ENCODE results near the gene TSSK2. TPM values are rescaled to one million over a fixed set of nuclear protein-coding genes. Genes with fewer than 3 reads are reported as not detected.
A peak's percentile ranks its signal among the peaks of the same experiment; 100 is the strongest.

Gene TSSK2
- total and polyA plus RNA-seq, 8 donors, result 0.67 TPM; not detected in 7

DNA sequence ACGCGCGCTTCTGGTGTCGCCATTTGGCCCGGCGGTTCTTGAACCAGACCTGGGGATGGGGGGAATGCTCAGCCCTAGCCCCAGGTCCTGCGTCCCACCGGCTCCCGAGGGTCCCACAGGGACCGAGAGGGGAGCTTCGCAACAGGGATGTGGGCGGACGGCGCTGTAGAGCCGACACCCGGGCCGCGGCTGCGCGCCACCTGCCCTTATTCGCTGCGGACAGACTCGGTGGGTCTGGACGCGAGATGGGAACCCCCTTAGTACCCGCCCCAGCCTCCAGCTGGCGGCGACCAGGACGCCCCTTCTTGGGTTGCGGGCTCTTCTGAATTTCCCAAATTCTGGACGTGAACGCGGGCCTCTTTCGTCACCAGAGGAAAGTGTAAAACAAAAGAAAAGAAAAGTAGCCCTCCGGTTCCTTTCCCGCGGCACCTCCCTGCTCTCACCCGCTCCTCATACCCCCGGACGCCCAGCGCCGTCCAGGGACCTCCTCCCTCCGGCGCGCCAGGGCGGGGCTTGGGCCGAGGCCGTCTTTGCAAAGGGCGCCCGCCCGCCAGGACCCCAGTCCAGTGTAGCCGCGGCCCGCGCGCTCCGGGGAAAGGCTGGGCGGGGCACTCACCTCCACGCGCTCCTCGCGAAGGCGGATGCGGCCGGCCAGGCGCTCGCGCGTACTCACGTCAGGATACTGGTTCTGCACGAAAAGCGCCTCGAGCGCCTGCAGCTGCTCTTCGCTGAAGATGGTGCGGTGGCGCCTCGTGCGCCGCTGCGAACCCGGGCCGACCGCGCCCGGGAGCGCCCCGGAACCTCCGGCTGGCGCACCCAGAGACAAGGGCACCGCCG lies 18.2 kb downstream of the TSSK2 start:
- intact Hi-C loops (cut with DNase I), result no loop called here
- Histone ChIP-seq H3K4me3 (peak overlapping the region in 1 of 2 donors; percentile 29), H3K27me3 (peaks cover 43 to 74% of the 10 kb centered on the region in 2 donors), H3K9me3 (no peaks in the 10 kb centered on the region), H3K27ac (no peak overlapping the region), H3K4me1 (peaks cover 3 to 16% of the 10 kb centered on the region in 2 donors), H3K36me3 (no peaks in the 10 kb centered on the region)
- no peak for TF ChIP-seq CTCF (IDR thresholded peaks at IDR 0.05)
- DNase-seq (peak in 2 of 4 donors; percentile 16 to 80), ATAC-seq (no peak)

DNA sequence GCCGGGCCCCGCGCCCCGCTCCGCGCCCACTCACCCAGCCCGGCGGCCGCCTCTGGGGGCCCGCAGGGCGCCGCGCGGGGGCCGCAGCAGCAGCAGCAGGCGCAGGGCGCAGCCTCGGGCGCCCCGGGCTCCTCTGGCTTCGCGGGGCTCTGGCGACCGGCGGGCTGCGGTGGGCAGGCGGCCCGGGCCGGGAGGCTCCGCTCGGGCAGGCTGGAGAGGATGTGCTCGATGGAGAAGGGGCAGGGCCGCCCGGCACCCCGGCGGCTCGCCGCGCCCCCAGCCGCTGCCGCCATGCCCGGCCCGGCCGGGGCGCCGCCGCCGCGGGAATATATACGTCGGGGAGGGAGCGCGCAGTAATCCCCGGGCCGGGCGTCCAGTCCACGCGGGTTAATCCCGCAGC lies 18.9 kb downstream of the TSSK2 start, which contains the start of gene GSC2:
Gene GSC2 (minus strand): TSS at position 302 of the 400 bp plus-strand sequence. CDS start 9 bp downstream, at position 293.
- ATAC-seq (no peak), DNase-seq (peak in 1 of 4 donors; percentile 50)
- Histone ChIP-seq H3K9me3 (no peaks in the 10 kb centered on the region), H3K27me3 (peaks cover 43 to 79% of the 10 kb centered on the region in 2 donors), H3K27ac (no peak within 1 kb of the TSS), H3K4me1 (peaks cover 3 to 13% of the 10 kb centered on the region in 2 donors), H3K4me3 (peak within 1 kb of the TSS in 1 of 2 donors; percentile 29), H3K36me3 (no peaks in the 10 kb centered on the region)
- no peak for TF ChIP-seq CTCF (IDR thresholded peaks at IDR 0.05)
- intact Hi-C loops (cut with DNase I), result no loop called here

GRCh38 chr22:19150482-19151328 lies 19.6 kb downstream of the TSSK2 start:
- ATAC-seq, result no peak
- TF ChIP-seq CTCF (IDR thresholded peaks at IDR 0.05), result no peak
- Histone ChIP-seq H3K27me3 (peaks cover 43 to 86% of the 10 kb centered on the region in 2 donors), H3K9me3 (no peaks in the 10 kb centered on the region), H3K36me3 (no peaks in the 10 kb centered on the region), H3K27ac (no peak overlapping the region), H3K4me1 (peaks cover 3 to 12% of the 10 kb centered on the region in 2 donors), H3K4me3 (no peak overlapping the region)
- intact Hi-C loops (cut with DNase I), result no loop called here
- peak in 1 of 4 donors; percentile 60 for DNase-seq

DNA sequence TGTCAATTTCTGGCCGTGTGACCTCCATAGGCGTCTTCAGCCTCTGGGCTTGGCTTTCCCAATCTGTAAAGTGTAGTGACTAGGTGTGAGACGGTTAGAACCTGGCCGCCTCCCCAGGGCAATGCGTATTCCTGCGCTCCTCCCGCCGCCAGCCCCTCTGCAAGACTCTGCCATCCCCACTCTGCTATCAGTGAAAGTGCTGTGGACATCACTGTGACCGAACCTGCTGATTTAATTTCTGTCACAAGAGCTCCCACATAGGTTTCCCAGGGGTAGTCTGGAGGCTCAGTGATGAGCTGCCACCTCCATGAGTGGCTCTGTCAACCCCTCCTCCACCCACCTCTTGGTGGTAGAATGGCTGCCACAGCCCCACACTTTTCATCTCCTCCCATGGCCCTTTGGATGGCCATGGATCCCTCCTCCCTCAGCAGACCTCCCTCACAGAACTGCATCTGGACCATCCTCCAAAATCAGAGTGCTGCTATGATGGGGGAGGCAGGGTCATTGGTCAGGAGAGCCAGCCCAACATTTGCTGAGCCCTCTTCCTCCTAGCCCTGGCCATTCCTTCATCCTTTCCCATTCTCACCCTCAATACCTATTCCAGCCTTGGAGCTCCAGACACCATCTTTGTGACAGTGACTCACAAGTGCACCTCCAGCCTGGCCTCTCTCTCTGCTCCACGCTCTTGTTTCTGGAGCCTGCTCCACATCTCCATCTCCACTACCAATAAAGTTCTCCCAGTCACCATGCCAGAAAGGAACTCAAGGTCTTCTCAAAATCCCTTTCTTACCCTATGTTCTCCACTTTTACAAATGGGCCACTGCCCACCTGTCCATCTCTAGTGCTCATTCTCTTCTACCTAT lies 20.5 kb downstream of the TSSK2 start:
- no peak overlapping the region for H3K4me3 ChIP-seq
- intact Hi-C loops (cut with DNase I), result no loop called here
- H3K4me1 ChIP-seq, result peaks cover 3 to 12% of the 10 kb centered on the region in 2 donors
- no peak for TF ChIP-seq CTCF (IDR thresholded peaks at IDR 0.05)
- H3K9me3 ChIP-seq, result no peaks in the 10 kb centered on the region
- no peak overlapping the region for H3K27ac ChIP-seq
- DNase-seq (no peak), ATAC-seq (no peak)
- peaks cover 43 to 95% of the 10 kb centered on the region in 2 donors for H3K27me3 ChIP-seq
- H3K36me3 ChIP-seq, result no peaks in the 10 kb centered on the region

Measured in left lung (tissue), 10 donors.